ENCODE results near the gene NEMP2. TPM values are rescaled to one million over a fixed set of nuclear protein-coding genes. Genes with fewer than 3 reads are reported as not detected.

Gene NEMP2
- total RNA-seq, 2 donors from 2014 or later: 12.7 to 15.1 TPM

DNA sequence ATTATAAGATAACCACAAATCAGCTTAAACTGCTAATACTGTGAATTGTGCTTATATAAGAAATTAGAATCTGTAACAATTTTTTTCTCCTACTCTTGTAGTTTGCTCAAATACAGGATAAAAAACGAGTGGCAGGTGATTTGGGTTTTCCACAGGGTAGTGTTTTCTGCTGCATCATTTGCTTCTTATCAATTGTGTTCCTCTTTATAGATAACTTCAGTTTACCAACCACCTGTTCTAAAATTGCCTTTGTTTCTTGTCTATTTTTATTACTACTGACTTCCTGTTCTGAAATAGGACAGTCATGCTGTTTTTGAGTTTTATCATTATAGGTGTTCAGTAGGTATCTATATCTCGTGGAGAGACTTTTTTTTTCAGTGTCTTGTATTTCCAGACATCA, 69.5 kb downstream of the NEMP2 start:
- no peaks in the 10 kb centered on the region for H3K9me3 ChIP-seq (ENCODE audit: control insufficient read depth, low read length, poor library complexity, severe bottlenecking)
- ATAC-seq: no peak
- peaks cover 54% of the 10 kb centered on the region for H3K4me1 Mint-ChIP-seq
- DNase-seq: no peak
- no peaks in the 10 kb centered on the region for H3K27me3 Mint-ChIP-seq
- no peak overlapping the region for H3K4me3 Mint-ChIP-seq
- peaks cover 3% of the 10 kb centered on the region for H3K36me3 Mint-ChIP-seq (ENCODE audit: low read depth)
- peak overlapping the region; percentile 67 for H3K27ac Mint-ChIP-seq

DNA sequence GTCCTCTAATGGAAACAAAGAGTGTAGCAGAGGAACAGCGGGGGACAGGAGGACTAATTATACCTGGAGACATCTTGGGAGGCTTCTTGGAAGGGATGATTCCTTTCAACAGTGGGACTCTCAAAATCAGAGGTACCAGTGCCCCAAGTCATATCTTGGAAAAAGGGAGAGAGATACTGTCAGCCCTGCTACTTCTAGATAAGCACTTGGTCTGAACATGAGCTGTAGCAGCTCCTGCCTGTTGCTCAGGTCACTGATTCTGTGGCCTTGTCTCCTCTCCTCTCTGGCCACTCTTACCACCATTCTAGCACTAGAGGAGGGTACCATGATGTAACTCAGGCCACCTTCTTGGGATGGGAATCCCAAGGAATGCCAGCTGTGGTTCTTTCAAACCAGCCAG, 71.9 kb downstream of the NEMP2 start:
- H3K27ac Mint-ChIP-seq: no peak overlapping the region
- no peaks in the 10 kb centered on the region for H3K27me3 Mint-ChIP-seq
- DNase-seq (no peak), ATAC-seq (no peak)
- peaks cover 53% of the 10 kb centered on the region for H3K4me1 Mint-ChIP-seq
- no peaks in the 10 kb centered on the region for H3K9me3 ChIP-seq (ENCODE audit: control insufficient read depth, low read length, poor library complexity, severe bottlenecking)
- H3K4me3 Mint-ChIP-seq: no peak overlapping the region
- H3K36me3 Mint-ChIP-seq (ENCODE audit: low read depth): peaks cover 6% of the 10 kb centered on the region

DNA sequence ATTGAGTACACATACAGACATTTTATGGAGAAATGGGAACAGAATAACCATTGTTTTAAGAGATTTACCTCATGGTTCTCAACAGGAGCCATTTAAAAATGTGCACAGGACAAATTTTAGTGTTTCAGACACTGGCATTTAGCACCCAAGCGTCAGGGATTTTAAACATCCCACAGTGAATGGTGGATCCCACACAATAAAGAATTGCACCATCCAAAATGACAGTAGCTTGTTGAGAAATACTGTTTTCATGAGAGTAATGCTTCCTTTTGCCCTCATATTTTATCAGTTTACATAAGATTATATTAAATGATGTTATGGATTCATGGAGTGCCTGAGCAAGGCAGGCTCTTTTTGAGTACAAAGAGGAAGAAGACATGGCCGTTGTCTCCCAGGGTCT, 72.3 kb downstream of the NEMP2 start:
- Mint-ChIP-seq H3K4me1 (peaks cover 52% of the 10 kb centered on the region), H3K27ac (no peak overlapping the region), H3K27me3 (no peaks in the 10 kb centered on the region), H3K4me3 (no peak overlapping the region), H3K36me3 (ENCODE audit: low read depth) (peaks cover 6% of the 10 kb centered on the region)
- DNase-seq (no peak), ATAC-seq (no peak)
- H3K9me3 ChIP-seq (ENCODE audit: control insufficient read depth, low read length, poor library complexity, severe bottlenecking): no peaks in the 10 kb centered on the region

DNA sequence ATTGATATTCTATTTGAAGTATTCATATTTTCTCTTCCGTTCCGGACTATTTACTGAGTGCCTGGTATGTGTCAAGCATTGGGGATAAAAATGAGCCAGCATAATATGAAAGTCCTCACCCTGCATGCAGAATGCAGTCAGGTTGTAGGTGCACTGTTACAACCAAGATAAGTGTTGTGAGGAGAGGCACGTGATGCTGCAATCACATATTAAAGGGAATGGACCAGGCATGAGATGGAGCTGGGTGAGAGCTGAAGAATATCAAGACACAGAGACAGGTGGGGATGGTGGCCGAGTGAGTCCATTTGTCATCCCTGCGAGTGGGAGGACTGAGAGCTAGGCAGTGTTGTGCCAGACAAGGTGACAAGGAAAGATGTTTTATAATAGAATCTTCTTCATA, 74.0 kb downstream of the NEMP2 start:
- Mint-ChIP-seq H3K4me3 (no peak overlapping the region), H3K27ac (peak overlapping the region; percentile 32), H3K27me3 (no peaks in the 10 kb centered on the region), H3K4me1 (peaks cover 47% of the 10 kb centered on the region), H3K36me3 (ENCODE audit: low read depth) (peaks cover 8% of the 10 kb centered on the region)
- ATAC-seq (no peak), DNase-seq (no peak)
- no peaks in the 10 kb centered on the region for H3K9me3 ChIP-seq (ENCODE audit: control insufficient read depth, low read length, poor library complexity, severe bottlenecking)

DNA sequence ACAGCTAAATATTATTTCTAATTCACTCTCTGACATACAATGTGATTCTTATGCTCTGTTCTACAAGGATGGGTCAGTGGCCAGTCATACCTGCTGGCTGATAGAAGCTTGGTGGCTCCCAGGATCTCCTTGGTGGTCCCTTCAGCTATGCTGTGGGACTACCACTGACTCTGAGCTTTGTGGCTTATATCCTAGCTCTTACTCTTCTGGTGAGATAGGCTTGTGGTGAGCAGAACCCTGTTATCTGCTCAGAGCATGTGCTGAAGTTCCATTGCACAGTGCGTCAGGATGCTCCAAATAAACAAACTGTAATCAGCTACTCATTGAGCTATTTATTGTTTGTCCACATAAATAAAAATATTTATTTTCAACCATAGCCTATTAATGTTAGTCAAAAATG, 74.6 kb downstream of the NEMP2 start:
- Mint-ChIP-seq H3K27ac (peak overlapping the region; percentile 32), H3K36me3 (ENCODE audit: low read depth) (peaks cover 9% of the 10 kb centered on the region), H3K4me3 (no peak overlapping the region), H3K27me3 (no peaks in the 10 kb centered on the region), H3K4me1 (peaks cover 45% of the 10 kb centered on the region)
- no peaks in the 10 kb centered on the region for H3K9me3 ChIP-seq (ENCODE audit: control insufficient read depth, low read length, poor library complexity, severe bottlenecking)
- DNase-seq (no peak), ATAC-seq (no peak)

DNA sequence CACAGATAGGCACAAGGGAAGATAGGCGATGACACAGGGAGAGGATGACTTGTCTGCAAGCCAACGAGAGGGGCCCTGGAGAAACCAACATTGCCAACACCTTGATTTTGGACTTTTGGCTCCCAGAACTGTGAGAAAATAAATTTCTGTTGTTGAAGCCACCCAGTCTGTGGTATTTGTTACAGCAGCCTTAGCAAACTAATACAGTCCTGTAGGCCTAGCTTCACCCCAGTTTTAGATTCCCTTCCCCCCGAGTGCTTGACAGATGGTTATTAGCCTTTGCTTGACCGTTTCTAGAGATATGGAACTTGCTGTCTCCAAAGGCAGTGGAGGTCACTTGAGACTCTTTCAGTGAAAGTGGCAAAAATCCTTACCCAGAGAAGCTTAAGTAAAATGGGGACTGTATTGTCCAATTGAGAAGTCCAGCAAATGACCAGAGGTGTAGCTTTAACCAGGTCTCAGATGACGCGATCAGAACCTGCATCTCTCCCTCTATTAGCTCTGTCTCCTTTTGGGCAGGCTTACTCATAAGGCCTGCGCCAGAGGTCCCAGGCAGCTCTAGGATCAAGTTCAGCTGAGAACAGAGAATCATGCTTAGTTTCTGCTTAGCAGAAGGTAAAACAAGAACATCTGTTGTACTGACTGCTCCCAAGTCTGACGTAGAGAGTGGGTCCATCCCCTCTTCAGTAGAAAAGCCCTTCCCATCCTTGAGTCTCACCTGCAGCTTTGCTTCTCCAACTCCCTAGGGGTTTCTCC, 76.0 kb downstream of the NEMP2 start:
- ATAC-seq: no peak
- Mint-ChIP-seq H3K27ac (peak overlapping the region; percentile 24), H3K4me1 (peaks cover 34% of the 10 kb centered on the region), H3K27me3 (no peaks in the 10 kb centered on the region), H3K36me3 (ENCODE audit: low read depth) (peaks cover 9% of the 10 kb centered on the region), H3K4me3 (no peak overlapping the region)
- H3K9me3 ChIP-seq (ENCODE audit: control insufficient read depth, low read length, poor library complexity, severe bottlenecking): no peaks in the 10 kb centered on the region
- DNase-seq: no peak

DNA sequence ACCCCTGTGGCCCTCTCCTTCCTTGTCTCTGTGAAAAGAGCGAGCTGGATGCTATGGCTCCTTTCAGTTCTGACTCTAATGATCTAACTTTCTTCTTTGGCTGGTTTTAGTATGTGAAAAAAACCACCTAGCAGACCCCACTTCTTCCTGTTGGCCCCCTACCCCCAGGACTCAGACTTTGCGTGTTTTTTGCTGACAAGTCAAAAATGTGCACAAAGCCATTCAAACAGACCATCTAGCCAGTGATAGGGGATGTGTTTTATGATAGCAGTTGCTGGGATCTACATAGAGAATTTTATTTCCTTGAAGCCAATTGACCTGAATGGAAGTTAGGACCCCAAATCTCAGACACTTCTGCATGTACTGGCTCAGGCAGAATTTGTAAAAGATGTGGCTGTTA, 77.3 kb downstream of the NEMP2 start:
- no peaks in the 10 kb centered on the region for H3K27me3 Mint-ChIP-seq
- DNase-seq (no peak), ATAC-seq (no peak)
- peaks cover 38% of the 10 kb centered on the region for H3K4me1 Mint-ChIP-seq
- no peak overlapping the region for H3K27ac Mint-ChIP-seq
- peaks cover 9% of the 10 kb centered on the region for H3K36me3 Mint-ChIP-seq (ENCODE audit: low read depth)
- no peaks in the 10 kb centered on the region for H3K9me3 ChIP-seq (ENCODE audit: control insufficient read depth, low read length, poor library complexity, severe bottlenecking)
- no peak overlapping the region for H3K4me3 Mint-ChIP-seq

DNA sequence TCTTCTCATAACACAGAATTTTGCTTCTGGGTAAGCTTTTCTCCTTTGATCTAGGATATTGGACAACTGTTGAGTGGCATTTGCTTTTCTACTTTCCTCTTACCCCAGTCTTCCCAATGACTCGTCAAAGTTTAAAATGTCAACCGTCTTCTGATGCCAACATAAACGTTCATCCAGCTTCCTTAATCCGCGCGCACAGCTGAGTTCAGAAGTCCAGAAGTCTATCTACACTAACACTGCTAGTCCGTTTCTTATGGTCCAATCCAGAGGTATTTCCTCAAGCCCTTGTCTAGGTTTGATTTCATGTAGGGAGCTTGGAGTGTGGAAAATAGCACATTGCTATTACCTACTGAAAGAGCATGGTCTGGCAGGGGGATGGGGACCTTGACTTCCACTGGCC, 77.7 kb downstream of the NEMP2 start:
- Mint-ChIP-seq H3K4me1 (peaks cover 38% of the 10 kb centered on the region), H3K4me3 (no peak overlapping the region)

DNA sequence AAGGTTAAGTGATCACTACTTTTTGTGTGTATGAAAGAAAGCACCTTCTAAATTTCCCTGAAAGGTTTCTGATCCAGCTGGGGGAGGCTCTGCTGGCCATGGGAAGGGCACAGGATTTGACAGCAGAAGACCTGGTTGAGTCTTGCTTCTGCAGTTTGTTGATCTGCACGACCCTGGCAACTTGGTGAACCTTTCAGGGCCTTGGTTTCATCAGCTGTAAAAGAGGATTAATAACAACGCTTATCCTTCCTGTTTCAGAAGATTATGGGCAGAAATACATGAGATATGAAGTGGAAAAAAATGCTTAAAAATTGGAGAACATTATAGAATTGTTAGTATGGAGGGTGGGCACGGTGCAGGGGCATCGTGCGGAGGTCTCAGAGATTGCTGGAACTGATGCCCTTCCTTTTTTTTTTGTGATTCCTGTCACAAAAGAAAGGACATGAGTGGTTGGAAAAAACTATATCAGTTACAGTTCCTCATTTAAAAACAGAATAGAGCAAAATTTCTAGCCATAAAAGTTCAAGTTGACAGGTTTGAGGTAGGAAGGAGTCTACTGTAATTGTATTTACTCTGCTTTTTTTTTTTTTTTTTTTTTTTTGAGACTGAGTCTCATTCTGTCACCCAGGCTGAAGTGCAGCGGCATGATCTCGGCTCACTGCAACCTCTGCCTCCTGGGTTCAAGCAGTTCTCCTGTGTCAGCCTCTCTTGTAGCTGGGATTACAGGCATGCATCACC, 79.0 kb downstream of the NEMP2 start:
- DNase-seq (no peak), ATAC-seq (no peak)
- H3K4me1 Mint-ChIP-seq: peaks cover 47% of the 10 kb centered on the region
- no peaks in the 10 kb centered on the region for H3K27me3 Mint-ChIP-seq
- peaks cover 9% of the 10 kb centered on the region for H3K36me3 Mint-ChIP-seq (ENCODE audit: low read depth)
- H3K9me3 ChIP-seq (ENCODE audit: control insufficient read depth, low read length, poor library complexity, severe bottlenecking): no peaks in the 10 kb centered on the region
- H3K4me3 Mint-ChIP-seq: peak overlapping the region; percentile 15
- peak overlapping the region; percentile 32 for H3K27ac Mint-ChIP-seq

More for the DNA sequence above, 77.7 kb downstream of the NEMP2 start:
- H3K27ac Mint-ChIP-seq: peak overlapping the region; percentile 21
- H3K36me3 Mint-ChIP-seq (ENCODE audit: low read depth): peaks cover 9% of the 10 kb centered on the region
- DNase-seq (no peak), ATAC-seq (no peak)
- no peaks in the 10 kb centered on the region for H3K27me3 Mint-ChIP-seq
- H3K9me3 ChIP-seq (ENCODE audit: control insufficient read depth, low read length, poor library complexity, severe bottlenecking): no peaks in the 10 kb centered on the region

DNA sequence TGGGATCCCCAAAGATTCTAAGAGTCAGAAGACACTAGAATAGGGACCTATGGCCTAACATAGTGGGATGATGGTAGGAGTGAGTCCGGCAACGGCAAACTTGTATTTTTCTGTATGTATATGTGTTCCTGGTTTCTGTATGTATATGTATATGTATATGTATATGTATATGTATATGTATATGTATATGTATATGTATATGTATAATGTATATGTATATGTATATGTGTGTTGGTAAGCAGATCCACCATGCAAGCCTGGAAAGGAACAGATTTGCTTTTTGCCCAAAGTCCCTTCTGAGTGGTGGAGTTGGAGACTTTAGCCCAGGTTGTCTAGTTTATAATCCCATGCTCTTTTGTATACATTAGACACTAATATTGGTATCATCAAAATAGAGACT, 79.7 kb downstream of the NEMP2 start:
- no peaks in the 10 kb centered on the region for H3K9me3 ChIP-seq (ENCODE audit: control insufficient read depth, low read length, poor library complexity, severe bottlenecking)
- Mint-ChIP-seq H3K27ac (no peak overlapping the region), H3K4me3 (no peak overlapping the region), H3K27me3 (no peaks in the 10 kb centered on the region), H3K36me3 (ENCODE audit: low read depth) (peaks cover 8% of the 10 kb centered on the region), H3K4me1 (peaks cover 43% of the 10 kb centered on the region)
- ATAC-seq: no peak
- DNase-seq: no peak

Other genes starting within 250 kb of the NEMP2 start
- 10 to 100 TPM; 13.0 to 14.0 TPM for gene HIBCH, start 214.9 kb downstream of the NEMP2 start, total RNA-seq
- gene INPP1, start 191.1 kb downstream of the NEMP2 start, total RNA-seq: 1 to 10 TPM; 3.0 to 3.7 TPM
- gene MFSD6, start 126.4 kb downstream of the NEMP2 start, total RNA-seq: 10 to 100 TPM; 36.2 to 55.6 TPM
- 10 to 100 TPM; 22.0 to 29.0 TPM for gene NAB1, start 114.4 kb upstream of the NEMP2 start, total RNA-seq

All from T-helper 17 cell (primary cell).